Activated T-helper 1 cell treated with anti-CD3 and anti-CD28 coated beads, Interleukin-12 subunit alpha, Interleukin-12 subunit beta, Interleukin-2, Interleukin-4 antibody, amounts not matched to agents 30 ng/mL and 10 ng/mL and 1 ng/mL, durations not matched to agents 14 hours and 24 hours and 36 hours (primary cell): ENCODE results near the gene PRKG1. TPM values are rescaled to one million over a fixed set of nuclear protein-coding genes. Genes with fewer than 3 reads are reported as not detected.

ENCODE experiments used
- DNase-seq: peaks from one replicate; pipeline ENCODE4 v3.0.0; 2021; ENCODE audit warnings: low spot score
- H3K27ac Mint-ChIP-seq: one replicate; pipeline ENCODE4 v1.8.0; 2021; ENCODE audit warnings: mild to moderate bottlenecking, mixed read lengths
- H3K27me3 Mint-ChIP-seq: one replicate; pipeline ENCODE4 v1.8.0; 2022; ENCODE audit warnings: mild to moderate bottlenecking, moderate library complexity, mixed read lengths; ENCODE audit not compliant: insufficient read depth
- H3K36me3 Mint-ChIP-seq: one replicate; pipeline ENCODE4 v1.8.0; 2021; ENCODE audit warnings: low read depth, mixed read lengths
- H3K4me1 Mint-ChIP-seq: one replicate; pipeline ENCODE4 v1.8.0; 2021; ENCODE audit warnings: low read depth, mixed read lengths
- H3K4me3 Mint-ChIP-seq: one replicate; pipeline ENCODE4 v1.8.0; 2021; ENCODE audit warnings: mild to moderate bottlenecking, moderate library complexity, mixed read lengths
- H3K9me3 Mint-ChIP-seq: one replicate; pipeline ENCODE4 v1.8.0; 2021; ENCODE audit warnings: mixed read lengths
- intact Hi-C: fragments of 100-400 bp; cut with micrococcal nuclease; formaldehyde crosslinking; loops from one replicate; pipeline ENCODE4 v1.15.1; 2024
- total RNA-seq: library from RNA; stranded (reverse); gene quantifications from 2 replicates; pipeline ENCODE4 v1.2.3, GENCODE V29; 2022

Gene PRKG1
- total RNA-seq, 1 donor from 2014 or later: not detected

DNA sequence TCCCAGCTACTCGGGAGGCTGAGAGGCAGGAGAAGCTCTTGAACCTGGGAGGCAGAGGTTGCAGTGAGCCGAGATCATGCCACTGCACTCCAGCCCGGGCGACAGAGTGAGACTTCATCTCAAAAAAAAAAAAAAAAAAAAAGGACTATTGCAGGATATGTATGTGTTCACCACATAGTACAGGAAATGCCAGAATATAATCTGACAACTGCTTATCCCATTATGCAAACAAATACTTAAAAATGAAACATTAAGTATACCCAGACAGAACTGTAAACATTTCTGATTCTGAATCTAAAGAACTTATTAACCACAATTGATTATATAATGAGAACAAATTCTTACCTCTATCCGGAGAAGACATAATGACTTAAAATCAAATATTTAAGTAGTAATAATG, 1258.5 kb downstream of the PRKG1 start:
- no peak for DNase-seq
- H3K4me3 Mint-ChIP-seq: no peak overlapping the region

DNA sequence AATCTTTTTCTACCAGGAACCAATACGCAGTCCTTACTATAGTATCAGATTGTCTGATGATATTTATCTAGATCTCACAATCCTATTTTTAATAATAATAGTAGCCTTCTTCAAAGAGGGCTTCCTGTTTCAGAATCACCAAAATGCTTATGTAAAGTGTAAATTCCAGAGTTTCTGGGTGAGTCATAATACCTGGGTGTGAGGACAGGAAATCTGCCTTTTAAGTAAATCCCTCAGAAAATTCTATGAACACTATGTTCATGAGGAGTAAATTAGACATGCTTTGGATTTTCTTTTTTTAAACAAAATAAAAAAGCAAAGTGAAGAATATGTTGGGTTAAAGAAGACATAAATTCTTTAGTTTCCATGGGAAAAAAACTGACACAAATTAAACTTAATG, 1260.3 kb downstream of the PRKG1 start:
- Mint-ChIP-seq H3K4me1 (no peaks in the 10 kb centered on the region), H3K27me3 (no peaks in the 10 kb centered on the region), H3K27ac (no peak overlapping the region), H3K4me3 (no peak overlapping the region), H3K36me3 (no peaks in the 10 kb centered on the region), H3K9me3 (no peaks in the 10 kb centered on the region)
- no peak for DNase-seq
- intact Hi-C loops: no loop called here

More for the DNA sequence above, 1258.5 kb downstream of the PRKG1 start:
- no peak overlapping the region for H3K27ac Mint-ChIP-seq
- H3K36me3 Mint-ChIP-seq: no peaks in the 10 kb centered on the region
- H3K4me1 Mint-ChIP-seq: no peaks in the 10 kb centered on the region
- intact Hi-C loops: no loop called here
- no peaks in the 10 kb centered on the region for H3K27me3 Mint-ChIP-seq
- H3K9me3 Mint-ChIP-seq: no peaks in the 10 kb centered on the region

DNA sequence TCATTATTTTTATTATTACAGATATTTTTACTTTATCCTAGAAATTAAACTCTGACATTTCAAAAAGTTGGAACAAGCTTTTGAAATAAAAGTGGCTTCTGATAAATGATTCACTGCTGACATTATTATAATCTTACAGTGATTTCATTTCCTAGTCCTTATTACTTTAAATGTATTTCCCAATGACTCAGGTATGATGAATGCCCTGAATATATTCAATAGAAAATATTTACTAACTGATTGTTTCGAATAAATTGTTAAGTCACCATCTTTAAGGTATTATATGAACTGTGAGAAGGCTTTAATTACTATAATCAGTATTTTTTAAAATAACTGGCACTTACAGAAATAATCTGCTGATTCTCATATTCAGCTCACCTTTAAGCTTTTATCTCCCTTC, 1261.4 kb downstream of the PRKG1 start:
- Mint-ChIP-seq H3K36me3 (no peaks in the 10 kb centered on the region), H3K27ac (no peak overlapping the region)
- intact Hi-C loops: no loop called here

DNA sequence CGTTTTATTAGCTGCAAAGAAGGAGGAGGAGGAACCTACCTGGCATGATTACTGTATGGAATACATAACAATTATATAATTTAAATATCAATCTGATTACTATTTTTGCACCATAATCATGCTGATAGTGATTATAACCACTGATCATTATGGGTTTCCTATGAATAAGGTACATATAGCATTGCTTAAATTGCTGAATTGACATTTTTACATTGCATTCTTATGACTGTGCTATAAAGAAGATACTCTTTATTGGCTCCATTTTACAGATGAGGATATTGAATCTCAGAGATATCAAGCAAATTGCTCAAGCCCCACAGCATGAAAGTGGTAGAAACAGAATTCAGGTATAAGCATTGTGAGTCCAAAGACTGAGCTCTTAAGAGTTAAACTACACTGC, 1262.9 kb downstream of the PRKG1 start:
- intact Hi-C loops: no loop called here
- Mint-ChIP-seq H3K4me1 (no peaks in the 10 kb centered on the region), H3K27me3 (no peaks in the 10 kb centered on the region), H3K4me3 (no peak overlapping the region), H3K36me3 (no peaks in the 10 kb centered on the region), H3K9me3 (no peaks in the 10 kb centered on the region), H3K27ac (no peak overlapping the region)
- no peak for DNase-seq

More for the DNA sequence above, 1261.4 kb downstream of the PRKG1 start:
- DNase-seq: no peak
- no peaks in the 10 kb centered on the region for H3K9me3 Mint-ChIP-seq
- H3K27me3 Mint-ChIP-seq: no peaks in the 10 kb centered on the region
- no peaks in the 10 kb centered on the region for H3K4me1 Mint-ChIP-seq
- no peak overlapping the region for H3K4me3 Mint-ChIP-seq

DNA sequence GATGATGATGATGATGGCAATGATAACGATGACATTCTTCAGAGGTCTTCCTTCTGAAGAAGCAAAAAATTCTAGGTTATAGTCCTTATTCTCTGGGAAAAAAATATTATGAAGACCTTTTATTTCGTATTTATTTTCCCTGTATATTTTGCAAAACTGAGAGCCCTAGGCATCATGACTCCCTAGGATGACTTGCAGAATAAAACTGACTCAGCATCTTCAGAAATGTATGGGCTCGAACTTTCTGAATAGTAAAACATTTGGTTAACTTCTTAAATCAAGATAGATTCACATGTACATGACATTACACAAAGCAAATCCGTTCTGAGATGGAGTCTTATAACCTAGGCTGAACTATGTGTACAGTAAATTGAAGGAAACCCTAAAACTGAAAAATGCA, 1269.2 kb downstream of the PRKG1 start:
- no peaks in the 10 kb centered on the region for H3K27me3 Mint-ChIP-seq
- DNase-seq: no peak
- H3K36me3 Mint-ChIP-seq: no peaks in the 10 kb centered on the region
- H3K4me1 Mint-ChIP-seq: no peaks in the 10 kb centered on the region
- H3K9me3 Mint-ChIP-seq: no peaks in the 10 kb centered on the region
- no peak overlapping the region for H3K4me3 Mint-ChIP-seq
- H3K27ac Mint-ChIP-seq: no peak overlapping the region
- intact Hi-C loops: no loop called here

DNA sequence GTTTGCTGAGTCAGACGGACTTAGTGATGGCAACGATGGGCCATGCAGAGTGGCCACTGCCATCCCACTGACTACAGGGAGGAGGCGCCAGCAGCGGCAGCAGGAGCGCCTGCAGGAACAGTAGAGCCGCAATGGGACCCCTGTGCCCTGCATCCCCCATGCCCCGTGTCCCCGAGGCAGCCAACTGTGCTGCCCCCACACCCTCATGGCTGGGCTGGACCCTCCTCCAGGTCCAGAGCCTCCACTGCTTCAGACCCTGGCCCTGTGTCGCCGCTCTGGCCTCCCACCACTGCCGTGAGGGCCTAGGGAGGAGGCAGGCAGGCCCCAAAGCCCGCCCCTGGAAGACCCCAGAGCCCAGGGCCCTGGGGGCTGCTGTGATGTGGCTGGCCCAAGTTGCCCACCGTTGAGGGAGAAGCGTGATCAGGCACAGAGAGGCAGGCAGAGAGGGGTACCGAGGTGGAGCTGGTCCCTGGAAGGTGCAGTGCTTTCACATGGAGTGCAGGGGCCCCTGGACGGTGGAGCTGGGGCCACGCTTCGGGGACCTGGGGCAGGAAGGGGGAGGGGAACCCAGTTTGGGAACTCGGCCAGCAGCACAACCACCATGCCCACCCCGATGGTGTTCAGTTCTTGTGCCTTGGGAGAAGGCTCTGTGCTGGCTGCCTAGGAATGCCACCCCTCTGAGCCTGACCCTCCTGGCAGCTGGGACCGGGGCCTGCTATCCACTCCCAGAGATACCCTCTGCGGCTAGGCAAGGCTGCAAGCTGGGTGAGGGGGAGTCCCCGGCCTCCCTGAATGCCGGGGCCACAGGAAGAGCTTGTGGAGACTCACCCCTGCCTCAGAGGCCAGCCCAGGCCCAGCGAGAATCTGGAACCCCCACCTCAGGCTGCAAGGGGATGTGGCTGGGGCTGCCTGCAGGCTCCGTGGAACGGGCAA, 1272.4 kb downstream of the PRKG1 start:
- Mint-ChIP-seq H3K9me3 (no peaks in the 10 kb centered on the region), H3K36me3 (no peaks in the 10 kb centered on the region), H3K27ac (no peak overlapping the region), H3K4me1 (no peaks in the 10 kb centered on the region), H3K4me3 (no peak overlapping the region), H3K27me3 (no peaks in the 10 kb centered on the region)
- DNase-seq: no peak
- intact Hi-C loops: no loop called here

DNA sequence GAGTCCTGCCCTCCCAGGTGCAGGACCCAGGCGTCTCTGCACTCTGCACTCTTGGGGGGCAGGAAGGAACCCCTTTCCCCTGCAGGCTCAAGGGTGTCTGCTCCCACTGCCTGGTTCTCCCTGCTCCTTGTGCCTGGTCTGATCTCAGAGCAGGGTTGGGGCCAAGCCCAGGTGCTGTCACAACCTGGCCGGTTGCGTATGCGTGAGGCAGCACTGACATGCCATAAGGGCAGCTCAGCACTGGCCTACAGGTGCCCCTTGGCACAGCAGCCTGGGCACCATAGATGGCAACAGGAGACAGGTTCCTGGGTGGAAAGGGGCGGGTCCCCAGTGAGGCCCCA, 1273.0 kb downstream of the PRKG1 start:
- Mint-ChIP-seq H3K9me3 (no peaks in the 10 kb centered on the region), H3K4me3 (no peak overlapping the region), H3K36me3 (no peaks in the 10 kb centered on the region), H3K4me1 (no peaks in the 10 kb centered on the region), H3K27ac (no peak overlapping the region), H3K27me3 (no peaks in the 10 kb centered on the region)
- no peak for DNase-seq
- intact Hi-C loops: no loop called here

Other genes with a start within 250 kb of the PRKG1 start
- not detected in 2 replicates for gene A1CF, start 188.9 kb upstream of the PRKG1 start, total RNA-seq